C4-2B (cell line): Measurements from ENCODE around the gene ZNF768.
A peak's percentile ranks its signal among the peaks of the same experiment; 100 is the strongest.

Experiments used
- H3K27ac ChIP-seq: fragments of 450-650 bp; 2 replicates; pipeline ENCODE4 v1.5.1; 2017
- ZFX ChIP-seq: fragments of 450-650 bp; IDR thresholded peaks from 2 replicates; pipeline ENCODE4 v1.6.1; 2017
- TF ChIP-seq, protein P1 (sequence below): fragments of 450-650 bp; conservative IDR thresholded peaks from 2 replicates; pipeline ENCODE4 v1.5.1; 2017; ENCODE audit warnings: mild to moderate bottlenecking

The ZNF768 gene

GRCh38 chr16:30558789-30559377 is 32.5 kb upstream of the ZNF768 start:
- H3K27ac ChIP-seq, result peak overlapping the region; percentile 94
- TF ChIP-seq ZFX, result no peak
- TF ChIP-seq, protein P1, sequence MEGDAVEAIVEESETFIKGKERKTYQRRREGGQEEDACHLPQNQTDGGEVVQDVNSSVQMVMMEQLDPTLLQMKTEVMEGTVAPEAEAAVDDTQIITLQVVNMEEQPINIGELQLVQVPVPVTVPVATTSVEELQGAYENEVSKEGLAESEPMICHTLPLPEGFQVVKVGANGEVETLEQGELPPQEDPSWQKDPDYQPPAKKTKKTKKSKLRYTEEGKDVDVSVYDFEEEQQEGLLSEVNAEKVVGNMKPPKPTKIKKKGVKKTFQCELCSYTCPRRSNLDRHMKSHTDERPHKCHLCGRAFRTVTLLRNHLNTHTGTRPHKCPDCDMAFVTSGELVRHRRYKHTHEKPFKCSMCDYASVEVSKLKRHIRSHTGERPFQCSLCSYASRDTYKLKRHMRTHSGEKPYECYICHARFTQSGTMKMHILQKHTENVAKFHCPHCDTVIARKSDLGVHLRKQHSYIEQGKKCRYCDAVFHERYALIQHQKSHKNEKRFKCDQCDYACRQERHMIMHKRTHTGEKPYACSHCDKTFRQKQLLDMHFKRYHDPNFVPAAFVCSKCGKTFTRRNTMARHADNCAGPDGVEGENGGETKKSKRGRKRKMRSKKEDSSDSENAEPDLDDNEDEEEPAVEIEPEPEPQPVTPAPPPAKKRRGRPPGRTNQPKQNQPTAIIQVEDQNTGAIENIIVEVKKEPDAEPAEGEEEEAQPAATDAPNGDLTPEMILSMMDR, result no peak

GRCh38 chr16:30557957-30558788 is 31.8 kb upstream of the ZNF768 start, which contains the start of gene ZNF764:
ZNF764 (minus strand) TSS chr16:30558374; CDS start chr16:30558182, 192 bp downstream.
- TF ChIP-seq, protein P1, result no peak
- TF ChIP-seq ZFX, result peak; percentile 79; the same call in 1 of the 2 replicates
- peak within 1 kb of the TSS; percentile 94 for H3K27ac ChIP-seq

DNA sequence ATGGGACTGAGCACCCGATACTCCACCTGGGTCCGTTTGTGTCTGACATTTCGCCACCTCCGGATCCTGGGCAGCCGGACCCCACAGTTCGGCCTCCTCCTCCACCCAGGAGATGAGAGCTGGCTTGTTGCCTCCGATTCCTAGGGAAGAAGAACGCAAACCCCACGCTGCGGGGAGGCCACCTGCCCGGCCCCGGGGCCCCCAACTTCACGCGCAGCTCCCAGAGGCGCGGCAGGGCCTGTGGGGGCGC is 31.3 kb upstream of the ZNF768 start:
- H3K27ac ChIP-seq, result peak overlapping the region; percentile 94
- no peak for TF ChIP-seq ZFX
- TF ChIP-seq, protein P1, result no peak

- TF ChIP-seq, protein P1, result no peak
- no peak for TF ChIP-seq ZFX
Observed at GRCh38 chr16:30556125-30556473, 29.7 kb upstream of the ZNF768 start.

DNA sequence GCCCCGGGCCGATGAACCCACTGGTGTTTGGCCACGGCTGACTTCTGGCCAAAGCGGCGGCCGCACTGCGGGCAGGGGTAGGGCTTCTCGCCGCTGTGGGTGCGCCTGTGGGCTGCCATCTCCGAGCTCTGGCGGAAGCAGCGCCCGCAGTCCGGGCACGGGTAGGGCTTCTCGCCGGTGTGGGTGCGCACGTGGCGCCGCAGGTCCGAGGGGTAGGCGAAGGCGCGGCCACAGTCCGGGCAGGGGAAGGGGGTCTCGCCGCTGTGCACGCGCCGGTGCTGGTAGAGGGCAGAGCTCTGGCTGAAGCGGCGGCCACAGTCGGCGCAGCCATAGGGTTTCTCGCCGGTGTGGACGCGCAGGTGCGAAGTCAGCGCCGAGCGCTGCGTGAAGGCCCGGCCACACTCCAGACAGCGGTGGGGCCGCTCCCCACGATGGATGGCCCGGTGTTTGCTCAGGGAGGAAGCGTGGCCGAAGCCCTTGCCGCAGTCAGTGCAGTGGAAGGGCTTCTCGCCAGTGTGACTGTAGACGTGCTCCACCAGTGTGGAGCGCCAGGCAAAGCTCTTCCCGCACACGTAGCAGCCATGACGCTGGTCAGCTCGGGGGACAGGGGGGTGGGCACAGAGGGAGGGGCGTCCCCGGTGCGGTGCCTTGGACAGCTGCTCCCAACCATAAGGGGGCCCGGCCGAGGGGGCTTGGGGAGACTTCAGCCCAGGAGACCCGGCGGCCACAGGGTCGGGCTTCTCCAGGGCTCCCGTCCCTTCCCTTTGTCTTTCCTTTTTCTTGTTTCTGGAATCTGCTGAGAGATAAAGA is 29.2 kb upstream of the ZNF768 start:
- peak overlapping the region; percentile 94; the same call in 1 of the 2 replicates for H3K27ac ChIP-seq
- TF ChIP-seq ZFX, result no peak
- TF ChIP-seq, protein P1, result no peak

More at GRCh38 chr16:30556125-30556473, 29.7 kb upstream of the ZNF768 start:
- peak overlapping the region; percentile 94; the same call in 1 of the 2 replicates for H3K27ac ChIP-seq

- H3K27ac ChIP-seq, result no peak overlapping the region
- TF ChIP-seq, protein P1, result no peak
- no peak for TF ChIP-seq ZFX
Observed at GRCh38 chr16:30554557-30555314, 28.4 kb upstream of the ZNF768 start.
